ENCODE measurements around the gene KIF3C.

DNA sequence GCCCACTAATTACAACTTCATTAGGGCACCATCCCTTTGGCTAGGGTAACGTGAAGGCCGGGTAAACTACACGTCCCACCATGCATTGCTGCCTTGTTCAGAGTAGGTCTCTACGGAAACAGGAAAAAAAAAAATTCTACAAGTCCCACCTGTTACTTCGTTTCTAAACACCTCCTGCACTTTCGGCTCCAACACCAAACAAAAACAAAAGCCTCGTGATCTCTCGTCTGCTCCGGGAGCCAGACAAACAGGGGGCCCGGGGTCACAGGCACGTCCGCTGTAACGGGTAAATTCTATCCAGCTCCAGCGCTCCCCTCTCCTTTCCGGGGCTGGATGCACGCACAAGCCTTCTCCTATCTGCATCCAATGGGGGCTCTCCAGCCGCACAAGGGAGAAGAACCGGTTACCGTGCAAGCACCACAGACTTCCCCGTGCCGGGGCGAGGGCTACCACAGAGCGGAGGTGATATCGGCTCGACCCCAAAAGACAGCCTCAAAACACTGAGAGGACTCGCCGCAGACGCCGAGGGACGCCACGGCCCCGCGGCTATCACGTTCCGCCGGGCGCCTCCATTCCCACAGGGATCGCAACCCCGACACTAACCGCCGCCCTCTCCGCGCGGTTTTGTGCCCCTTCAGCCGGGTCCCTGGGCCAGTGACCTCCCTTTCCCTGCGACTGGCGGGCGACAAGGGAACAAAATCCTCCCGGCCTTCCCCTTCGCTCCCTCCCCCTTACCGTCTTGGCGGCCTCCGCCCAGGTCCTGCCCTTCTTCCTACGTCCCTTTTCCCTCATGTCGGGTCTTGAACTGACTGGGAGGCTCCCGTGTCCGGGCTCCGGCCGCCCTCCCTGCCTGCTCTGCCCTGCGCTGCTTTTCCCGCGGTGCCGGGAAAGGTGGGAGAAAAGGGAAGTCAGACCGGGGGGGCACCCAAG lies 104.6 kb downstream of the KIF3C start:
- TF ChIP-seq, protein P1, sequence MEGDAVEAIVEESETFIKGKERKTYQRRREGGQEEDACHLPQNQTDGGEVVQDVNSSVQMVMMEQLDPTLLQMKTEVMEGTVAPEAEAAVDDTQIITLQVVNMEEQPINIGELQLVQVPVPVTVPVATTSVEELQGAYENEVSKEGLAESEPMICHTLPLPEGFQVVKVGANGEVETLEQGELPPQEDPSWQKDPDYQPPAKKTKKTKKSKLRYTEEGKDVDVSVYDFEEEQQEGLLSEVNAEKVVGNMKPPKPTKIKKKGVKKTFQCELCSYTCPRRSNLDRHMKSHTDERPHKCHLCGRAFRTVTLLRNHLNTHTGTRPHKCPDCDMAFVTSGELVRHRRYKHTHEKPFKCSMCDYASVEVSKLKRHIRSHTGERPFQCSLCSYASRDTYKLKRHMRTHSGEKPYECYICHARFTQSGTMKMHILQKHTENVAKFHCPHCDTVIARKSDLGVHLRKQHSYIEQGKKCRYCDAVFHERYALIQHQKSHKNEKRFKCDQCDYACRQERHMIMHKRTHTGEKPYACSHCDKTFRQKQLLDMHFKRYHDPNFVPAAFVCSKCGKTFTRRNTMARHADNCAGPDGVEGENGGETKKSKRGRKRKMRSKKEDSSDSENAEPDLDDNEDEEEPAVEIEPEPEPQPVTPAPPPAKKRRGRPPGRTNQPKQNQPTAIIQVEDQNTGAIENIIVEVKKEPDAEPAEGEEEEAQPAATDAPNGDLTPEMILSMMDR (conservative IDR thresholded peaks at IDR 0.05; ENCODE audit: low read depth, low read length), result no peak
- TF ChIP-seq EZH2 (IDR thresholded peaks at IDR 0.05; ENCODE audit: borderline replicate concordance, low read depth, low read length, poor library complexity, severe bottlenecking), result no peak
